Measurements from ENCODE around the gene HS2ST1.
"Not testable (repeated sequence)": the region's sequence is repeated elsewhere in the genome, so short reads cannot be mapped to it uniquely, and the experiment has no call there.

HS2ST1 gene

DNA sequence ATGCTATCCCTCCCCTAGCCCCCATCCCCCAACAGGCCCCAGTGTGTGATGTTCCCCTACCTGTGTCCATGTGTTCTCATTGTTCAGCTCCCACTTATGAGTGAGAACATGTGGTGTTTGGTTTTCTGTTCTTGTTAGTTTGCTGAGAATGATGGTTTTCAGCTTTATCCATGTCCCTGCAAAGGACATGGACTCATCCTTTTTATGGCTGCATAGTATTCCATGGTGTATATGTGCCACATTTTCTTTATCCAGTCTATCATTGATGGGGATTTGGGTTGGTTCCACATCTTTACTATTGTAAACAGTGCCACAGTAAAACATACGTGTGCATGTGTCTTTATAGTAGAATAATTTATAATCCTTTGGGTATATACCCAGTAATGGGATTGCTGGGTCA, 152.3 kb downstream of the HS2ST1 start:
- not testable (repeated sequence) for DNase-seq (ENCODE audit: low spot score)

DNA sequence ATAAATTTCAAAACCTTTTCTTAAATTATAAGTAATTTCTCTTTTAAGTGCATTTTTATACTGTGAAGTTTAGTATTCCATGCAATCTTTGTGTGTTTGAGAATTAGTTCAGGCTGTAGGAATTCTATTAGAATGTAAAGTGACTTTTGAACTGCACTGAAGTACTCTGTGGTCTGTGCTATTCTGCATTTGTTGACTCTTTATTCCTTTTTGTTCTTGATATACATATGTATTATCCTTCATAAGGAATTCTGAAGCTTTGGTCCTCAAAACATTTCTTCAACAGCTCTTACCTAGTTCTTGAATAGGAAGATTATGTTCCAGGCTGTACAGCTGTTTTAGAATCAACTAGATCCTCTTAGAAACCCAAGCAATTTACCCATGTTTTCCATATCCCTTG, 158.0 kb downstream of the HS2ST1 start:
- DNase-seq (ENCODE audit: low spot score): no peak

DNA sequence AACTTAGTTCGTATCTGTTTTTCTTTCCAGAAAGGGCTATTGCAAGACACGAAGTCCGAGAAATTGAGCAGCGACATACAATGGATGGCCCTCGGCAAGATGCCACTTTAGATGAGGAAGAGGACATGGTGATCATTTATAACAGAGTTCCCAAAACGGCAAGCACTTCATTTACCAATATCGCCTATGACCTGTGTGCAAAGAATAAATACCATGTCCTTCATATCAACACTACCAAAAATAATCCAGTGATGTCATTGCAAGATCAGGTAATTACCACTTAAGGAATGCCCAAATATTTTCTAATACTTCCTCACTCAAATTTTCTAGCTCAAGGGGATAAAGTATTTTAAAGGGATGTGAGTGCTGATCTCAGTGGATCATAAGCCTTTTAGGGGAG, 158.5 kb downstream of the HS2ST1 start:
- no peak for DNase-seq (ENCODE audit: low spot score)

DNA sequence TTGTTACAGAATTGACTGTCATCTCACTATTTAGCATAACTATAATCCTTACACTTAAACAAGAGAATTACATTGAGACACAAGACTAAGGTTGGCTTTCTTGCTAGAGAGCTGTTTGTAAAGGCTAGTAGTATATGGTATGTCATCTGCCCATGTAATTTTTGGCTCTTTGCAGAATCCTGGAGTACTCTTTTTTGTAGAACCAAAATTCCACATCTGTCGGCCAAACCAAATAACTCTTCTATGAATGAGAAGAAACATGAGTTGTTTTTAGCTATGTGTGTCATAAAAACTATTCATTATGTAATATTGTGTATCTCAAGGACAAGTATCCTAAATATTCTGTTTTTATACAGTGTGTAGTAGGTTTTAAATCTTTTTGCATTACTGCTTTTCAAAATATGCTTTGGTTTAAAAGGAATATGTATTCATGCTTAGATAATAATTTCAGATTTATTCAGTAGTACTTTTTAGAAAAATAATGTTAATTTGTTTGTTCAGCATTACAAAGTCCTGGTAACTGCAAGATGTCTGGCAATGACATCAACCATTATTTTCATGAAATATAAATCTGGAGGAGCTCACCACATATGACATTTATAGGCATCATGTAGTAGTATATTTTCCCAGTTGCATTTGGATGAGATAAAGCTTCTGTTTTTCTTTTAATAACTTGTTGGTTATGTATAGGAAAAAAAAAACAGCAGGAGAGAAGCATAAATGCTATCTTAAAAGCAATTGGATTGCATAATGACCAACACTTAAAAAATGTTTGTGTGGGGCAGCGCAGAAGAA, 159.8 kb downstream of the HS2ST1 start:
- no peak for DNase-seq (ENCODE audit: low spot score)

DNA sequence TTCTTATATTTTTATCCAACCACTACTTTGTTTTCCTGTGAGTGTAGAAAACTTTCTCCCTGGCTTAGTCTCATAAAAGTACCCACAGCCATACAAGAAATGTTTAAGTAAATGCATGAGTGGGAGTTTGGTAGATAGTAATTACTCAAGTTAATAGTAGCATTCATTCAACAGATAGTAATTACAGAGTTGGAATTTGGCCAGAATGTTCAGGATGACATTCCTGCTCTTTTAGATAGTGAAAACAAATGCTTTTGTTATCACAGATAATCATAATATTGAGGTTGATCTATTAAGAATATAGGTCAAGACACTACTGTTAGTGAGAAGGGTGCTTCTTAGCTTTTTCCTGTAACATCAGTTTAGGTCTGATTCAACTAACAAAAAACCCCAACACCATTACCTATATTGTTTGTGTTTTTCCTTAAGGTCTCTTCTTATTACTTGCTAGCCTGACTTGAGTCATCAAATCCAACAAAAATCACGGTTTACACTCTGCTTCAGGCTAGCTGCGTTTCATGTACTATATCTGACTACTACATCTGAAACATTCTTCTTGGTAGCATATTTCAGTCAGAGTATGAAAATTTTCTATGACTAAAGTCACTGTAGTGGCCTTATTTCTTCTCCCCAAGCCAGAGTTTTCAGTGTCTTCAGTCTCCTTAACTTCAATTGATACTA, 163.7 kb downstream of the HS2ST1 start:
- no peak for DNase-seq (ENCODE audit: low spot score)

DNA sequence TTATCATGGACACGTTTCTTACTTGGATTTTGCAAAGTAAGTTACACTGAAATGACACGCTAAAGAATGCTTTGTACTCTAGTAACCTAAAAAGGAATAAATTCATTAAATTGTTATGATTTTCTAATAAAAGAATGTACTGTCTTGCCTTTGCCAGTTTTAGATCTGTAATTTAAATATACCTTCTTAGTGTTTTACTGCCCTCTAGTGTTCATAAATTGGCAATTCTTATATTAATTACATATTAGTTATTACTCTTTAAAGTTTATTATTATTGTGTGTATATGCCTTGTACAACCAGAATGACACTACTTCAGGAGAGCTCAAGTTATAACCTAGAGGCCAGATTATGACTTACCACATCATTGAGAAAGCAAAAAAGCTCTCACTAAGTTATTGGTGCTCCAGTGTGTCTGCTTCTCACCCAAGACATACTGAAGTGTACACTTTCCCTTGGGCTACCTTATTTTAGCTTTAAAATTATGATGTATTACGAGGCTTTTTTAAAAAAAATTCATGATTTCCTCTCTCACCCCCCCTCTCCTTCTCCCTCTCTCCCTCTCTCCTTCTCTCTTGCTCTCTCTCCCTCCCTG, 169.9 kb downstream of the HS2ST1 start:
- DNase-seq (ENCODE audit: low spot score): no peak

DNA sequence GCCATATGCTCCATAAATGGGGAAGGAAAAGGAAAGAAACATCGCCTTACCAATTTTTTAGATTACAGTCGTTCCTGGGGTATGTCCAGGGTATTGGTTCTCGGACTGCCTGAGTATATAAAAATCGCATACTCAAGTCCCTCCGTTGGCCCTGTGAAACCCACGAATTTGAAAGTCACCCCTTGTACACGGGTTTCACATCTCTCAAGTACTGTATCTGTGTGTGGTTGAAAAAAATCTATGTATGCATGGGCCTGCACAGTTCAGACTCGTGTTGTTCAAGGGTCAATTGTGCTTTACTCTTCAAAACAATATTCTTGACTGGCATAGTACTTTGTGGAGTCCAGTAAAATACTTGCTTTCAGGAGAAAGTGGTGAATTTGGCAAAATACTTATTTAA, 171.7 kb downstream of the HS2ST1 start:
- DNase-seq (ENCODE audit: low spot score): no peak

DNA sequence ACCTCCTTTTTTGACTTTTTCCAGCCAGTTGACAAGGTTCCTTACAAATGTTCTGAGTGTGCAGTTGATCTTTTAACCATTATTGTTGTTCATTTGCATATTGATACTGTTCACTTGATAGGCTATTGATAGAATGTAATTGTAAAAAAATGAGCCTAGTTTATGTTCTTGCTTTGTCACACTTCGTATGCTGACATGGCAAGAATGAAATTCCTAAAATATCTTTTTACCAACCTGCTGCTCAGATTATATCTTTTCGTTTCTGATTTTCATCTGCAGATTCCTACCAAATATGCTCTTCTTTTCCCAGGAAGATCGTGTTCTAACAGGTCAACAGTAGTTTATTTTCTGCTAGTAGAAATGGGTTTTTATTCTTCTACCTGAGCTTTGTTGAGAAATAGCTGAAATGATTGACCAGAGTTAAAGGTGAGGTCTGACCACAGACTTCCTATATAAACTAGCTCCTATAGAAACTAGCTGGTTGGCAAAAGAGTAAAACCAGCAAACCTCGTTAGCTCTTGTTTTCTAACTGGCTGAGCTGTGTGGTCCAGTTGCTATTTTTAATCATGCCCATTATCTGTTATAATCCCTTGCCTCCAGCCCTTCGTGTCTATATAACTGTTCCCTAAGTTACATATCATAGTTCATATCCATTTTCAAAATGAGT, 174.8 kb downstream of the HS2ST1 start:
- no peak for DNase-seq (ENCODE audit: low spot score)

DNA sequence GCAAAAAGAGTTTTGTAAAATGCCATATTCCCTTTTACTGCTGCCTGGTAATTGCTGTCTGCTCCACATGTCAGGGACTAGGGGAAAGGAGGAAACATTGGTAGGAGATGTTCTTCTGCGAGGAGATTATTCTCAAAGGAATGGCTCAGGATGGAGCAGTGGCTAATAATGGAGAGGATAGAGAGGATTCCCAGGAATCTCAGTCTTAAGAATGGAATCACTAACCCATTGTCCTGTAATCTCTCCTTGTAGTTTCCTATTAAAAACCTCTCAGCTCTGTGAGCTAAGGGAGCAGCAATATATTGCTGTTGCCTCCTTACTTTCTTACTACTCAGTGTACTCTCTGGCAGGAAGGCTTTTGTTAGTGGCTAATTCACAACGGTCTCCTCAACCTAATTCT, 175.4 kb downstream of the HS2ST1 start:
- no peak for DNase-seq (ENCODE audit: low spot score)

DNA sequence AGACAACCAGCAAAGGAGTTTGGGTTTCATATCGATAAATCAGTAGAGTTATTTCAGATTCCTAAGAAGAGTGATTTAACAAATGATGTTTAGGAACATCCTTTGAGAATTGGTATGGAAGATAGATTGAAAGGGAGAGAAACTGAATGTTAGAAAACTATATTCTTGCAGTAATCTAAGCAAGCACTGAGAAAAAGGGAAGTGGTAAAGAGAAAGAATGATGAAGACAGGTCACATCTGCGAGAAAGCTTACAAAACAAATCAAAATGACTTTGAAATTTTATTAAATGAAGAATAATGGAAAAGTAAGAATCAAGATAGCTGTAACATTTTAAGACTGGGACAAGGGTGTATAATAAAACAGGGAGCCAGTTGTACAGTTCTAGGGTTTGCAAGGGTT, 177.0 kb downstream of the HS2ST1 start:
- DNase-seq (ENCODE audit: low spot score): no peak

DNA sequence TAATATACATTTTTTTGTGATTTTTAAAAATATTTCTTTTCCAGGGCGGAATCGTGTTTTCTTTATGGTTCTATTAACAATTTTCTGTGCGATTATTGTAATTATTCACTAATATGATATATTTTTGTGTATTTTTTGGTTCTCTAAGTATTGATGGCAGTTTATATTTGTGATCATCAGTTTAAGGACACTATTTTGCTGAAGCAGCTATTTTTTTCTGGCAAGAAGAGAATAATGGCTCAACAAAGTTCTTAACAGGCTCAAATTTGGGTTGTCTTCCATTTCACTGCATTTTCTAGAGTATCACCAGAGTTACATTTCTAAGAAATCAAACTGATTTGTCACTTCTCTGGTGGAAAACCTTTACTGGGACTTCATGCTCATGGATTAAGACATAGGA, 178.4 kb downstream of the HS2ST1 start:
- no peak for DNase-seq (ENCODE audit: low spot score)

DNA sequence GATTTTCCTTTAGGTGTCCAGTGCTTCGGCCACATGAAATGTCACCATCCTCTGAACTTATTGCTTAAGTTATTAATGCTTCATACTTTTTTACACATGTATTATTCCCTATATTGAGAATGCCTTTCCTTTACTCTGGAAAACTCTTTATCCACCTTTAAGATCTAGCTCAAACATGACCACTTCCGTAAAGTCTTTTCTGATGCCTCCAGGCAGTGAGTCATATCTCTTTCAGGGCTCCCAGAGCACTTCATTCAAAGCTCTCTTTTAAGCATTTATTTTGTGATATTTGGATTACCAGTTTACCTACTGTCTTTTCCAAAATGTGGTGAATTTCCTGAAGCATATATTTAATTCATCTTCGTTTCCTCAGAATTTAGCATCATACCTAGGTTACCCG, 178.9 kb downstream of the HS2ST1 start:
- DNase-seq (ENCODE audit: low spot score): no peak

DNA sequence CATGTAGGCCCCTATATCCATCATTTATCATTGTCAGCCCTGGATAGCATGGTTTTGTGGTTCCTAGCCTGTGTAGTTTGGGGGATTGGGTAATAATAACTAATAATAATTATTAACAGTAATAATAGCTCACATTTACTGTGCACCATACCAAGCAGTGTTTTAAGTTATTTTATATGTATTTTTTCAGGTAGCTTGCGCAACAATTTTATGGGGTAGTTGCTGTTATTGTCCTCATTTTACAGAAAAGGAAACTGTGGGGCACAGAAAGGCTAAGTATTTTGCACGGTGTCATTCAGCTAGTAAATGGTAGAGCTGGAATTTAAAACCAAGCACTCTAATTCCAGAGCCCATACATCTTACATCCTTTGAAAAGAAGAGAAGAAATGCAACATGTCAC, 179.8 kb downstream of the HS2ST1 start:
- no peak for DNase-seq (ENCODE audit: low spot score)

DNA sequence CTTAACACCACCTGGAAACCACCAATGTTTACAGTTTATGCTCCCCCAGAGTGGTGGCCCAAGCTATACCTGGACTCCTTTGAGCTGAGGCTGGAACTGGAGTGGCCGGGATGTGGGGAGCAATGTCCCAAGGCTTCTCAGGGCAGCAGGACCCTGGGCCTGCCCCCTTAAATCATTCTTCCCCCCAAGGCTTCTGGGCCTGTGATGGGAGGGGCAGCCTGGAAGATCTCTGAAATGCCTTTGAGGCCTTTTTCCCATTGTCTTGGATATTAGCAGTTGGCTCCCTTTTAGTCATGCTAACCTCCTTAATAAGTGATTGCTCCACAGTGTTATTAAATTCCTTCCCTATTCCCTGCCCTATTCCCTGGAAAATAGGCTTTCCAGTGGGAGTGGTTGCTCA, 185.8 kb downstream of the HS2ST1 start:
- DNase-seq (ENCODE audit: low spot score): no peak

DNA sequence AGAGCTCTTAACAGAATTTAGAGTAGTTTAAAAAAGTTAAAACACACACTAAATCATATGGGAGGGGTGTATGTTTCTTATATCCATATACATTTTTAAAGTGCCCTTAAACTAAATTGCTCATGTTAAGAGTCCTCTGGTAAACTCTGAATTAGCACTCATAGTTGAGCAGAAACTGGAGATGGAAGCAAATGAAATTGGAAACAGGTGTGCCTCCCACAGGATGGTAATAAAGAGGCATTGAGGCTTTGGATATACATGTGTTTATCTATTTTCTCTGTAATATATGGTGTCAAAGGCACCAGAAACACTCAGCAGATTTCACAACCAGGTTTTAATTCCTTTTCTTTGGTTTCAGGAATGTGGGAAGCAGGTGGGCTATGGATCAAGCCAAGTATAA, 188.6 kb downstream of the HS2ST1 start:
- no peak for DNase-seq (ENCODE audit: low spot score)

DNA sequence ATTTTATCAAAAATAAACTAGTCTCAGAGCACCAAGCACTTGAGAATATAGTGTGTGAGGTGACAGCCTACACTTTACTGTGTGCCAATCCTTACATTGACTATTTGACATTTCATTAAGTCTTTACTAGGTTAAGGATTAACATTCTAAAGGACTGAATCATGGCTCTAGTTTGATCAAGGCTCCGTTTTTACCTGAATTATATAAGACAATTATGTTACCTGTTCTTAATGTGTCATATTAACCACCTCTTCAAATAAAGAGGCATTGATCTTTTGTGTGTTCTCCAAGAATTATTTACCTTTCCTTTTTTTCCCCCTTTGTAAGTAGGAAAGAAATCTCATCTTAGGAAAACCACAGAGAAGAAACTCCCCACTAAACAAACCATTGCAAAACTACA, 189.7 kb downstream of the HS2ST1 start:
- no peak for DNase-seq (ENCODE audit: low spot score)

DNA sequence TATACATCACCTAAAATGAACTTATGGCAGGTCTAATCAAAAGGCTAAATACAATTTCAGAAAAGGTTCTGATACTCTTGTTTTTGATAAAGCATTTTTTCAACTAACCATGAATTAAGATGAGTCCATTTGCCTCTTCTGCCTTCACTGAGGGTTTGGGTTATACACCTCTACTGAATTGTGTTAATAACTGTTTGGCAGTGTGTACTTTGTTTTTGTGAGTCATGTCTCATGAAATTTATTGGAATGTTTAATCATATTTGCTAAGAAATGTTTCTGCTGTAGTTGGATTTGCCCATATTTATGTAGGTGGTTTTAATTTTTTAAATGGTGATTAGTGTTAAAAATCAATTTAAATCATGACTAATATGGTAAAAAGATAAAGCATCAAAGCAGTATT, 190.5 kb downstream of the HS2ST1 start:
- no peak for DNase-seq (ENCODE audit: low spot score)

DNA sequence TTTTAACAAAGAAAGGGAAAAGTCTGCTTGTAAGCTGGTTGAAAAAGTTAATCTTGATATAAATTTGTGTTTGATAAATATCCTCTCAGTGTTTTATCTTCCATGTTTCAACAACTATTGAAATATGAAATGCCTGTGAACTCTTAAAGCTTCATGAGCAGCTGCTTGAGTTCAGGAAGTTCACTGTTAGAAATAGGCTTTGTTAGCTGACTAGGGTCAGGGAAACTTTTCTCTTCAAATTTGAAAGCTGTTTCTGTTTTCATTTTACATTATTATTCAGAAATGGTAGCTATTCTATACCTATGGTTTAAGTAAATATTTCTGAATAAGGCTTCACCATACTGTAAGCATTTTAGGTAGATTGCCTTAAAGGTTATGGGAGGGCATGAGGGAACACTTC, 191.7 kb downstream of the HS2ST1 start:
- DNase-seq (ENCODE audit: low spot score): no peak

DNA sequence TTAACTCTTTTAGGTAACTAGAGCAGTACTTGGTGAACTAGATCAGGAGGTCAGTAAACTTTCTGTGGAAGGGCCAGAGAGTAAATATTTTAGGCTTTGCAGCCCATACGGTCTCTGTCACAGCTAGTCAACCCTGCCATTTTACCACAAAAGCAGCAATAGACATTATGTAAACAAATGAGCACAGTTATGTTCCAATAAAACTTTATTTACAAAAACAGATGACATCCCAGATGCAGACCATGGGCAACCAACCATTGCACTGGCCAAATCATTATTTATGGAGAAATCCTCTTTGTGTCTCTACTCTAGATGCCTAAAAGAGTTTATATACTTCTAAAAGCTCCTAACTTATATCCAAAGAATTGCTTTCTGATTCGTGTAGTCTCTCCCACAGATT, 192.4 kb downstream of the HS2ST1 start:
- no peak for DNase-seq (ENCODE audit: low spot score)

DNA sequence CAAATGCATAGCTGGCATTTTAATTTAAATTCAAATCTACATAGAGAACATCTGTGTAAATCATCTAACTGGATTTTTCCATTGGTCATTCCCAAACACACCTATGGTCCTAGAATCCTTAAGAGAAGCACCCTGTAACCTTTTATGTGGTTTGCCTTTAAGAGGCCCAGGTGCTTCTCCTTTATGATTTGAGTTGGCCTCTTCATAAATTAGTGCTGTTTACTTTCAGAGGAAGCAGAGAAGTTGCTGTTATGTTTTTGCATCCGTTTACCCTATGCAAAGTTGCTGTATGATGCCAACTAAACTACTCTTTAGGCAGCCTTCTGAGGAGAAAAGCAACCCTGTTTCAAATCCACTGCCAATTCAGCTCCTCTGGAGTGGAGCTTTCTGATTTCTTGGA, 193.8 kb downstream of the HS2ST1 start:
- no peak for DNase-seq (ENCODE audit: low spot score)

DNA sequence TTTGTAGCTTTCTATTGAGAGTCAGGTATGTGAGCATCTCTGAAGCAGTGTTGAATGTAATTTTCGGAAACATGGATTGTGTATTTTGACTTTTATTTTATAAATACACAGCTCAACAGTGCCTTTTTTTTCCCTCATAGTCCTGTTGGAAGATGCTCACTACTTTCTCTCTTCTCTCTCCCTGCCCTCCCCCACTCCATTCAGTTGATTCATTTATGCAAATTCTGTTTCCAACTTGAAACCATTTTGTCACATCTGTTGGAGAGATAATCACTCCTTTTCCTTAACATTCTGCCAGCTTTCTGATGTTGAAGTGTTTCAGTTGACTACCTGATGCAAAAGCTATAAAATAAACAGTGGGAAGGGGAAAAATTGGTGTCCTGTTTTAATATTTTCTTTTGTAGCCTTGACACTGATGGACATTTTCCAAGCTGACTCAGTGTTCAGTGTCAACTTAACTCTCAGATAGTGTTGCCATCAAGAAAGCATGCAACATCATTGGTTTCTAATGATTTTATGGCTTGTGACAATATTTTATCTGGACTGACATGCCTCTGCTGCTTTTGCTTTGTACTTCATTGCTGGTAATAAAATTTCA, 194.5 kb downstream of the HS2ST1 start:
- DNase-seq (ENCODE audit: low spot score): no peak

DNA sequence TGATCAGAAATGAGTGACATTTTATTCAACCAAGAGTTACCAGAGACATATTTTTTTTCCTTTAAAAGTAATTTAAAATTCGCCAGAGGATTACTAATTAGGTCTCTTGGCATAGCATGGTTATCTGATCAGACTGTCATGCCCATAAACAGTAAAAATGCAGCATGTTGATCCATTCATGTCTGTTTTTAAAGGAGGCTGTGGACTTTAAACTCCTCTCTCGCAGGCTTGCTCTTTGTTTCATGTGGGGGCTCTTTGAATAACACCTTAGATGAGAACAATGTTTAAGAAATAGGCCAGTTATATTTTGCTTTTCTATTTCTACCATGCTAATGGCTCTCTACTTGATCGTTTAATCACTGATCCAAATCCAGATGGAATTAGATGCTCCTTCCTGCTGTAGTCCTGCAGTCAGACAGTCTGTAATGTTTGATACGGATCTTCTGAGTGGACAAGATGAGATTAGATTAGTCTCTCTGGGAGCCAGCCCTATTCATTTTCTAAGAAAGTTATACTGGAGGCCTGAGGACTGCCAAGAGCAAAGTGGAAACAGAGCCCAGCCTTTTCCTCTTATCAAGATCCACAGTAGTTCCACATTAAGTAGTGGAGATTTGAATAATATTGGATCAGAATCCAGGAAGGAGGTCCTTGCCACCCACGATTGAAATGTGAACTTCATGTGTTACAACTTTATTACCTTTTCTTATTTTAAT, 197.4 kb downstream of the HS2ST1 start:
- no peak for DNase-seq (ENCODE audit: low spot score)

Data from left forelimb (tissue), 1 donor.